CD4-positive, alpha-beta T cell treated with Interleukin-6 for 4 hours (primary cell): ENCODE results near the gene PITHD1.
"Not testable (repeated sequence)": the region's sequence is repeated elsewhere in the genome, so short reads cannot be mapped to it uniquely, and the experiment has no call there.

Experiments
- DNase-seq: peaks from one replicate; pipeline ENCODE4 v3.0.0-alpha.2; 2020; ENCODE audit warnings: mixed read lengths

PITHD1 gene

DNA sequence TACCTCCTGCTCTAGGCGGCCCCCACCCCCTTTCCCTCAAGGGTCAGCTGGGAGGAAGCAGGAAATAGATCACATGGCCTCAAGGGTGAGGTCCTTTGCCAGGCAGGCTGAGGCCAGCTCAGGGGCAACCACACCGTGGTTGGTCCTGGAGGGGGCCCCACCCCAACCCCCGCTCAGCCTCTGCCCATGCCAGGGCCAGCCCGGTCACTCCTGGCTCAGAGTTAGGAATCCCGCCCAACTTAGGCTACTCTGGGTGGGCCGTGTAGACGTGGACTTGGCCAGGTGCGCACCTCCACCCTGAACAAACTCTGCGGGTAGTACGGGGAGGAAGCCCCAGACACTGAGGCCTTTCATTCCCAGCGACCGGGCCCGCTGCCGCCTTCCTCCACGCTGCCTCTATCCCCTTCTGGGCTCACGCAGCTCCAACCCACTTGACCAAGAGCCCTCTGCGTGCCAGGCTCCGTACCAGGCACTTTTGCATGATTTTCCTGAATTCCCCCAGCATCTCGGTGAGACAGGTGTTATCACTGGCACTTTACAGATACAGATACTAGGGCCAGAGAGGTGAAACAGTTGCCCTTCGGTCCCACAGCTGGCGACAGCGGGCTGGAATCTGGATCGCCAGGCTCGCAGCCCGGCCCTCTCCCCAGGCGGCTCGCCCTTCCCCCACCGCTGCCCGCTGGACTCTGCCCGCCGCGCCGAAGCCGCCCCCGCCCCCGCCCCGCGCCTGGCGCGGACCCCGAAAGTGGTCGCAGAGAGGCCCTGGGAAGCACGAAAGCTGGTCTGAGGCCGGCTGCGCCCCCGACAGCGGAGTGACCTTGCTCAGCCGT lies 21.6 kb downstream of the PITHD1 start:
- peak; percentile 42 for DNase-seq

DNA sequence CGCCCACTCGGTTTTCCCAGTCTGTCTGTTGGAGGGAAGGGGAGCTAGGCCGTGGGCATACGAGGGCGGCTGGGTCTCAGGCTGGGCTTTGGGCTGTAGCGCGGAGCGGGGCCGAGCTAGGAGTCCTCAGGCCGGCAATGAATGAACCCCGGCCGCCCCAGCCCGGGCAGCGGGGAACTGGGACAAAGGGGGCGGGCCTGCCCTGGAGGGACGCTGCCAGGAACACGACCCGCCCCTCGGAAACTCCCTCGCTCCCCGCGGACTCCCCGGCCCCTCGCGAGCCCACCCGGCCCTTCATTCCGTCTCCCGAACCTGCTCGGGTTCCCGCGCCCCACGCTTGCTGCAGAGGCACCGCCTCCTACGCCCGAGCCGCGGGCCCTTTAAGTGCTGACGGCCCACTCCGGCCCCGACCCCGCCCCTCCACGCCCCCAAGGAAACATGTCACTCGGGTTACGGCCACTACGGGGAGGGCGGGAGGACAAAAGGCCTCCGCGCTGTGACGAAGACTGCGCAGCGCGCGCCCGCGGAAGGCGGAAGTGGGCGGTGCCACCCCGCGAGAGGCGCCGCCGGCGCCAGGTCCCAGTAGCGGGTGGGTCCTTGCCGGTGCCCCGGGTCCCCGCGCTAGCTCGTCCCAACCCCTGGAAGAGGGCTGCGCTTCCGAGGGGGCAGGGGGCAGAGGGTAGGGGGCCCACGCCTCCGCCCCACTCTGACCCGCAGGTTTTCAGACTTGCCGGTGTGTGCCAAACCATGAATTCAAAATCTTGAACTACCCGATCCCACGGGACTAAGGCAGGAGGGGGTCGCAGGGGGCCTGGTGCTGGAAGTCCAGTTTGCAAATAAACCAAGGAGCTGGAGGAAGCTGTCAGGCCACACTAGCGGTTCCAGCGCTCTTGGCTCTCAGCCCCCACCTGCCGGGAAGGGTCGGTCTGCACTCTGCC lies 22.5 kb downstream of the PITHD1 start, which contains the start of gene GALE:
GALE (minus strand) TSS at position 355 of the 938 bp plus-strand sequence. CDS start 1,747 bp downstream, outside the sequence.
- DNase-seq = peak; percentile 99

DNA sequence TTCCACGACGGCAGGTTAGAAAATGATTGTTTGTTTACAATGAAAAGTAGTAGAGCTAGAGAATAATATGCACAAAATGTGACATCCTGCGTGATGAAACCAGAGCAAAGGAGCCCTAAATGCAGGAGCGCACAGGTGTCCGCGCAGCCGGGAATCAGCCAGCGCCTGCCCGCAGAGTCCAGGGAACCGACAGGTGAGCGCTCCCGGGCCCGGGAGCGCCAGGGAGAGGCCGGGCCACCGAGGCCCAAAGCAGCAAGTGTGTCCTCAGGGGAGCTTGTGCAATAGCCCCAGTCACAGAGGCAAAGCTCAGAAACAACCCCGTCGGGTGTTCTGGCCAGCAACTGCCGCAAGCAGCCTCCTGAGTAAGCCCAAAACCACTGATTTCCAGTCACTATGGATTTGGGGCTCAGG lies 23.1 kb downstream of the PITHD1 start:
- DNase-seq = no peak

DNA sequence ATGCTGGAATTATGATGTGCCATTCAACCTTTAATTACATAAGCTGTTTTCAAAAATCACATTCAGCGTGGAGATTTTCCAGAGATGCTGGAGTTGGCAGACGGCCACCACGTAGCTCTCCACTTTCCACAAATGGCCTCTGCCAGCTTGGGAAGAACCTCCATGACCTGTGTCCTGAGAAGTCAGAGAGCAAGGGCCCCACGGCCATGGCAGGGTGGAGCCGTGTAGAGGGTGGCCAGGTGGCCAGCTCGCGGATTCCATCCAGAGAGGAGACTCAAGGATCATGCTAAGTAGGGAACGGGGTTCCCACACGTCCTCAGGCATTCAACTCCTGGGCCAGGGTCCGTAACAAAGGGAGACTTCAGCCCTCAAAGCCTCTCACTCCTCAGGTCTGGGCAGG lies 23.7 kb downstream of the PITHD1 start:
- DNase-seq = no peak

DNA sequence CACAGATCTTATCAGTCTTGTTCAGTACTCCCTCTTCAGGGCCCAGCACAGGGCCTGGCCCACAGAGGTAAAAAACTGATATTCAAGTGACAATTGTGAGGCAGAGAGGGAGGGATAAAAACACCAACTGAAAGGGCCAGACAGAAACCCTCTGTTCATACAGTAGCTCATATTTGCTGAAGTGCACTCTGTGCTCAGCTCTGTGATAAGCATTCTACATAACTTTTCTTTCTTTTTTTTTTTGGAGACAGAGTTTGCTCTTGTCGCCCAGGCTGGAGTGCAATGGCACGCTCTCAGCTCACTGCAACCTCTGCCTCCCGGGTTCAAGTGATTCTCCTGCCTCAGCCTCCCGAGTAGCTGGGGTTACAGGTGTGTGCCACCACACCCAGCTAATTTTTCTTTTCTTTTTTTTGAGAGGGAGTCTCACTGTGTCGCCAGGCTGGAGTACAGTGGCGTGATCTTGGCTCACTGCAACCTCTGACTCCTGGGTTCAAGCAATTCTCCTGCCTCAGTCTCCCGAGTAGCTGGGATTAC lies 24.7 kb downstream of the PITHD1 start:
- not testable (repeated sequence) for DNase-seq

DNA sequence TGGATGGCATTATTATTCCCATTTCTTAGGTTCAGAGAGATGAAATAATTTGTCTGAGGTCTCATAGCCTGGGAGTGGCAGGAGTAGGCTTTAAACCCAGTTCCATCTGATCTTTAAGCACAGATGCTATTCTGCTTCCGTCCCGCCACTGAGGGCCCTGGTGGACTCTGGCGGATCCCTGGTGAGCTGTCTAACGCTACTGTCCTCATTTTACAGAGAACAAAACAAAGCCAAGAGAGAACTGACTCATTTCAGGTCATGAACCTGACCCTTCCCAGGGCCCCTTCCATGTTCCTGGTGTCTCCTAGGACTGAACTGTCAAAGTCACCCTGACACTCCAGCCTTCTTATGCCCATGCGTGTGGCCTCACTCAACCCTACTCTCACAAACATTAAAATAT lies 25.5 kb downstream of the PITHD1 start:
- no peak for DNase-seq

DNA sequence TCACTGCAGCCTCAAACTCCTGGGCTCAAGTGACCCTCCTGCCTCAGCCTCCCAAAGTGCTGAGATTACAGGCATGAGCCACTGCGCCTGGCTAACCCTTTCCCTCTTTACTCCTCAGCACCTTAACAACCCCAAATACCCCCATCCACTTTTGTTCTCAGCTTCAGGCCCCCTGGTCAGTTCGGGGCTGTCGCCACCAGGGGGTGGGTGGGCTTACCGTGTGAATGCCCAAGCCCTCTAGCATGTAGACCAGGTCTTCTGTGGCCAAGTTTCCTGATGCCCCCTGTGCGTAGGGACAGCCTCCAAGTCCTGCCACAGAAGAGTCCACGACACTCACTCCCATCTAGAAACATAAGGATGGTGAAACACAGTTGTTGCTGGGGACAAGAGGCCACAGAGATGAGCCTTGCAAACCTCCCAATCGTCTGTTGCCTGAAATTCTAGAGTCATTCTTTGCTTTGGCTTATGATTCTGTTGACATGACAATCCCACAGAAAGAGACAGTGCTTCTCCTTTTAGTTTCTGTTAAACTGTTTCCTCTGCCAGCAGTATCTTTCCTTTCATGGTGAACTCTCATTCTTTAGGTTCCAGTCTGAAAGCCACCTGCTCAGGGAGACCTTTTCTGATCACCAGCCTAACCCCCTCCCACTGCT lies 26.1 kb downstream of the PITHD1 start:
- no peak for DNase-seq

DNA sequence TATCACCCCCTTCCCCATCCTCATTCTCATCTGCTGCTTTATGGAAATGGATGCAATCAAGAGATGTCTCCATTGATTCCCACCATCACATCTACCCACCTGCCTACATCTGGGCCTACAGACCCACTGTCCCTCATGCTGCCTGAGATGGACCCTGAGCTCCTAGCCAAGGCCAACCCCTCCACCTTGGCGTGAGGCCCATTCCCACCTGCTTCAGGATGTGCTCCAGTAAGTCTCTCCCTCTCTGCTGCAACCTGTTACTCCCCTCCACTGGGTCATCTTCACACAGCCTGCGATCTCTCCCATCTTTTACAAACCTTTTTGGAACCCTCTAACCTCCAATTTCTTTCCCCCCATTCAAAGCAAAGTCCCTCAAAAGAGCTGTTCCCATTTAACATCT lies 26.8 kb downstream of the PITHD1 start:
- DNase-seq = no peak

DNA sequence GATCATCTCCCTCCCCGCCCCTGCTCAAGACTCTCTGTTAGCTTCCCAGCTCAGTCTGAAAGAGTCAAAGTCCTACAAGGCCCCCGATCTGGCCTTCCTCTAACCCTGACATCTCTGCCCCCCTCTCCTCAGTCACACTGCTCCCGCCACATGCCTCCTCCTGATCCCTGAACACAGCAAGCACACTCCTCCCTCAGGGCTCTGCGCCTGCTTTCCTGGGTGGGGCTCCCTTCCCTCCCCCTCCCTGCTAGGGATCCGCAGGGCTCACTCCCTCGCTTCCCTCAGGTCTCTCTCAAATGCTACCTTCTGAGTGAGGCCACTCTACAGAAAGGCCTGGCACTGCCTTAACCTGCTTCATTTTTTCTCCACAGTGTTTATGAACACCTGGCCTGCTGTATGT lies 28.1 kb downstream of the PITHD1 start:
- DNase-seq = no peak

DNA sequence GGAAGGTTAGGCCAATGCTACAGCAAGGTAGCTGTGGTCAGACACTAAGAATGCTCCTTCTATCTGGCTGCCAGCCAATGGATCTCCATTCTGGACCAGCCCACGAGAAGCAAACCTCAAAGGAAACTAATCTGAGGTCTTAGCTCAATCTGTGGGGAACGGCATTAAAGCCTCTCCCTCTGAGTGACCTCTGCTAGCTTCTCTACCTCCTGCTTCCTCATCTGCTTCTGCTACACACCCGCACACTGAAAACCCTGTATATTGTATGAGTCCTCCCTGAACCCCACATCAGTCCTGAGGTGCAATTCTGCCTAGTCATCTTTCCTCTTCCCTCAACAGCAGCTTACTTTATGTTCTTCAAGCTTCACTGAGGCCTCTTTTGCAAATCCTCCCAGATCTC lies 29.2 kb downstream of the PITHD1 start:
- DNase-seq = no peak

DNA sequence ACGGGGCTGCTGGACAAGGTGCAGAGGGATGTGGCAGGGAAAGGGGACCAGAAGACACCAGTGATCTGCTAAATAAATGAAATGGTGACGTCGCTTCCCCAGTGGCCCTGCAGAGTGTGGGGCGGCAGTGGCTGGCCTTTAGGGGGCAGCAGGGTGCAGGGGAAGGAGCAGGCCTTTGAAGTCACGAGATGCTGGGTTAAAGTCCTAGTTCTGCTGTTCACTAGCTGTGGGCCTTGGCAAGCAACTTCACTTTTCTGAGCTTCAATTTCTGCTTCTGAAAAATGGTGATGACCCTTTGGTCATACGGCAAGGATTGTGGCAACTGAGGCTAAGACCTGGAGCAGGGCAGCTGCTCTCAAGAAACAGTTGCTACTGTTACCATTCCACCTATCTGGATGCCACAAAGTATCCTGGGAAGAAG lies 31.5 kb downstream of the PITHD1 start:
- peak; percentile 87 for DNase-seq

DNA sequence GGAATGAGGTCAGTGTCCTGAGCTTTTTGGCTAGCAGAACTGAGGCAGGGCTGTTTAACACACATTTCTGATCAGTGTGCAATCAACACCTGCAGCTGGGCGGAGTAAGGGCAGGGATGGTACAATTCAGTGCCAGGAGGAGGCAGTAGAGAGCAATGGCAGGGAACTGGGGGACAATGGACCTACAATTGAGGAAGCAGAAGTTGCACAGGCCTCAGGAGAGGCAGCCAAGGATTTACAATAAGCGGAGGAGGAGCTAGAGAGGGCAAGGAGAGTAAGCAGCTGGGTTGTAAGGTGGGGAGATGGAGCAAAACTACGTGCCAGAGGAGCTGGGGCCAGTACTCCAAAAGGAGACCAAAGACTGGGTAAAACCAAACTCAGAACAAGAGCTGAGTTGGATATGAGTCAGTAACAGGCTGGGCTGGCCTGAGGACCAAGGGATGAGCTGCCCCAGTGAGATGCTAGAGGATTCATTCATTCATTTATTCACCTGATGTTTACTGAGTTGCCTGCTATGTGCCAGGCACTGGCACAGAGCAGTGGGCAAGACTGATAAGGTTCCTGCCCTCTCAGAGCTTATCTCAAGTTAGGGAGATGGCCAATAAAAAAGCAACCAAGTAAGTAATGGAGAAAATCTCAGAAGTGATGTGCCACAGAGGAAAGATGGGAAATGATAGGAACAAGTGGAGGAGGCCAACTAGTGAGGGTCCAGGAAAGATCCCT lies 32.8 kb downstream of the PITHD1 start:
- DNase-seq = peak; percentile 57

DNA sequence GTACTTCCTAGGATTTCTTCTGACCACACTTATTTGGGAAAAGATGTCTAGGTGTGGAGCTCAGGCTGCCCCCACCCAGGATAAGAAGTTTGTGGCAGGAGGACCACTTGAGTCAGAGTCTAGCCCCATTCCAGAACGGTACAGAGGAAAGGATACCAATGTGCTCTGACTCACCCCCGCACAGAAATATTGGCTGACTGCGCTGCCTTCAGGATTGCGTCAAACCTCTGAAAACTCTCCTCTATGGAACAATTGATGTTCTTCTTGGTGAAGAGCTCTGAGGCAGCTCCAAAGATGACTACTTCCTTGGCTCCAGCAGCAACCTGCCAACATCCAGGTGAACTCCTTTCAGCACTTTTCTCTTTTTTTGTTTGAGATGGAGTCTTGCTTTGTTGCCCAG lies 35.8 kb downstream of the PITHD1 start:
- DNase-seq = no peak

DNA sequence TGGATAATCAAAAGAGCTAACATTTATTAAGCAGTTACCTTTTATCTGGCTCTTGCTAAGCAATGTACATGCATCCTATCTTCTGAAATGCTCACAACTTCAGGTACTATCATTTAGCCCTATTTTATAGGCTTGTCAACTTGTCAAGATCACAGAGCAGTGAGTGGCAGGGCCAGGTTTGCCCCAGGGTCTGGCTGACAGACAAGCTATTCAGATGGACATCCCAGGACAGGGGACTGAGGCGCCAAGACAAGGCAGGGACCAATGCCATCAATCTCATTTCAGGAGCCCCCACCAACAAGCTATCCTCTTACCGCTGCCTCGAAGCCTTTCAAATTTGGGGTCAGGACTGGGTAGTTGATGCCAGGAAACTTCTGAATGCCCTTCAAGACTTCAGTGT lies 38.1 kb downstream of the PITHD1 start:
- DNase-seq = no peak

DNA sequence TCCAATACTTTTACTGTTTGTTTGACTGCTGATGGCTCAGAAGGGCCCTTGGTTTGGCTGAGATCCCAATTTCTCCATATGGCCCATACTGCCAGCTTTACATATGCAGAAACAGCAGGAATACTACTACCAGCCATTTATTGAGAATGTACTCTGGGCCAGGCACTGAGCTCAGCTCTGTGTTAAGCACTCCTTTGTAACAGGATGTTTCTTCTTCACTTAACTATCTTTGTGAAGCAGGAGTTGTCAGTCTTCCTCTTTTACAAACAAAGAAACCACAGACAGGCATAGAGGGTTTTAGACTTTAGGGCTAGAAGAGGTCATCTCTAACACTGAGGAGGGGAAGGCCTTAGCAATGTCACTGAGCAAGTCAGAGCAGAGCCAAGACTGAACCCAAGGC lies 38.7 kb downstream of the PITHD1 start:
- no peak for DNase-seq

DNA sequence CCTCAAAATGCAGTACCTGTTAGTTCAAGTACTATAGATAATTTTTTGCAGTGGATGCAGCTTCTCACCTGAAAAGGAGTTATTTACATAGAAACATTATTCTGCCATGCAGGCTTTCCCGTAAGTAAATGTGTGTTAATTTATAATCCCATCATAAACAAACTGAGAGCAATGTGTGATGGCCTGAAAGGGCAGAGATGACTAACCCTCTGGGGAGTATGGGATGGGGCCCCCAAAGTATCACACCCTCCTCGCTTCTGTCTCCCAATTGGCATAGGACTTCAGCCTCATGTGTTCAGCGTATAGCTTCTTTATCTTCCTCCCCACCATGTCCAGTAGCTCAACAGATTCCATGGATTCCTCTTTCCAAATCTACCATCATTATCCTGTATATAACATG lies 39.4 kb downstream of the PITHD1 start:
- DNase-seq = no peak

DNA sequence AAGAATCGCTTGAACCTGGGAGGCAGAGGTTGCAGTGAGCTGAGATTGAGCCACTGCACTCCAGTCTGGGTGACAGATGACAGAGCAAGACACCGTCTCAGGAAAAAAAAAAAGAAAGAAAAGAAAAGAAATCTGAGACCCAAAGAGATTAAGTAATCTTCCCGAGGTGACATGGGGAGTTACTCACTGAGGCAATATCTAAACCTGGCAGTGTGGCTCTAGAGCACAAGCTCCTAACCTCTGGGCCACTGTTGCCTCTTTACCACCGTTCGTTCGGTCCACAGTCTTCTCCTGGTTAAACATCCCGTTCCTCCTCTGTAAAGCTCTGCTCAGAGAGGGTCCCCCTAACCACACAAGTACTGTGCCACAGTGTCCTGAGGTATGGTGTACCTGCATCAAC lies 45.5 kb downstream of the PITHD1 start:
- no peak for DNase-seq

DNA sequence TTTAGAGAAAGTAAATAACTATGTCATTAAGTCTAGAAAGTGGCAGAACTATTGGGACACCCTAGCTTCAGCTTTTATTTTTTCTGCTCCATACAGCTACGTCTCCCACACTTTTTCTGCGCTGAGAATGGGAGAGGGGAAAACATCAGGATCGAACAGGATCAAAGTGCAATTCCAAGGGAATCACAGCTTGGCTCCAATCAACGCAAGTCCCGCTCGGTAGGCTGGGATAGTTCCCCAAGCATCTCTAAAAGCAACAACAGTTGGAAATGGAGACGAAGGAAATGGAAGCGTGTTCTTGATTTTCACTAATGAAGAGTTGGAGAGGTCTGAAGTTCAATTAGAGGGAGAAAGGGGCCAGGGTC lies 46.5 kb downstream of the PITHD1 start:
- no peak for DNase-seq

DNA sequence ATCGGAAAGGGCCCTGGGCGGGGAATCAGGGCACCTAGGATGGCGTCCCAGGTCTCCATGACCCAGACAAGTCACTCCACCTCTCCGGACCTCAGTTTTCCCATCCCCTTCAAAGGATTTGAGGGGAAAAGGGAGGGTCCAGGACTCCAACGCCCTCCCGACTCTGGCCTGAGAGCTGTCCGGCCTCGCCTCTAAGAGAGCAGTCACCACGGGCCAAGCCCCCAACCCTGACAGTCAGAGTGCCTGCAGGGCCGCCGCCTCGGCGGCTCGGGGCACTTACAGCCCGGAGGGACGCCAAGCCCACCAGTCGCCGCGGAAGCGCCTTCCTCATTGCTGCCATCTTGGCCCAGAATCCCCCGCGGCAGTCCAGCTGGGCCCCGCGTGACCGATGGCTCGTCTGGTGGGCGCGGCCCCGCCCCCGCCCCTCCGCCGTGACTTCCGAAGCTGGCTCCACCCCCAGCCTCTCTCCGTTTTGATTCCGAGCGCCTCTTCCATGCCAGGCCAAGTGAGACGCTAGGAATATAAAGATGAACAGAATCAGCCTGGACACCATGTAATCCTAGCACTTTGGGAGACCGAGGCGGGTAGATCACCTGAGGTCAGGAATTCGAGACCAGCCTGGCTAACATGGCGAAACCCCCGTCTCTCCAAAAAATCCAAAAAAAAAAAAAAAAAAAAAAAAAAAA lies 47.0 kb downstream of the PITHD1 start, which contains the start of gene HMGCL:
HMGCL (minus strand) TSS at position 354 of the 686 bp plus-strand sequence; CDS start at position 340, 14 bp downstream.
- peak; percentile 92 for DNase-seq

DNA sequence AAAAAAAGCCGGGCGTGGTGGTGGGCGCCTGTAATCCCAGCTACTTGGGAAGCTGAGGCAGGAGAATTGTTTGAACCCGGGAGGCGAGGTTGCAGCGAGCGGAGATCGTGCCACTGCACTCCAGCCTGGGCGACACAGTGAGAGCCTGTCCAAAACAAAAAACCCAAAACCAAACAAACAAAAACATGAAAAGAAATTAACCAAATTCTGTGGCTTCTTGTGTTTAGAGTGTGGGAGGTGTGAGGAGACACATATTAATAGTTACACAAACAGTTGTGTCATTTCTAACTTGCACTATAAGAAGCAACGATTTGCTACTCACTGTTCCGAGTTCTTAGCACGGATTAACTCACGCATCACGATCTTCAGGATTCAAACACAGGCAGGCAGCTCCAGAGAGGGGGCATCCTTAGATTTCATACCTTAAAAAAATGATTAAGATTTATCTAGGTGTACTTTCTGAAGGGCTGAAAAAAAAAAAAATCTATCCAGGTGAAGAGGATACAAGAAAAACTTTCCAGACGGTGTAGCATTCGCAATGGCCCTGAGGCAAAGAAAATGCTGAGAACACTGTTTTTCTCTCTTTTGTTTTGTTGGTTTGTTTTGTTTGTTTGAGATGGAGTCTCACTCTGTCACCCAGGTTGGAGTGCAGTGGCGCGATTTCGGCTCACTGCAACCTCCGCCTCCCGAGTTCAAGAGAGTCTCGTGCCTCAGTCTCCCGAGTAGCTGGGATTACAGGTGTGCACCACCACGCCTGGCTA lies 47.7 kb downstream of the PITHD1 start:
- no peak for DNase-seq

DNA sequence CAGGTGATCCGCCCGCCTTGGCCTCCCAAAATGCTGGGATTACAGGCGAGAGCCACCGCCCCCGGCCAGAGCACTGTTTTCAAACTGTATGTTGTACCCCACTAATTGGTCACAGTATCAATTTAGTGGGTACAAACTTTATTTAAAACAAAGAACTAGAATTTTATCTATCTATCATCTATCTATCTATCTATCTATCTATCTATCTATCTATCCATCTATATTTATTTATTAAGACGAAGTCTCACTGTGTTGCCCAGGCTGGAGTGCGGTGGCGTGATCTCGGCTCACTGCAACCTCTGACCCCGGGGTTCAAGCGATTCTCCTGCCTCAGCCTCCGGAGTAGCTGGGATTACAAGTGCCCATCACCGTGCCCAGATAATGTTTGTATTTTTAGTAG lies 48.4 kb downstream of the PITHD1 start:
- DNase-seq = not testable (repeated sequence)
